H1 (cell line): ENCODE results near the gene SLC13A2. TPM values are rescaled to one million over a fixed set of nuclear protein-coding genes. Genes with fewer than 3 reads are reported as not detected.

Source experiments
- CTCF ChIA-PET: fragments of 300-600 bp; sonication (Branson Sonifier 250); formaldehyde crosslinking; loops from one replicate; lab custom pipeline; 2021; ENCODE audit not compliant: partially characterized antibody; lab: Charles Lee
- POLR2A ChIA-PET: fragments of 300-600 bp; sonication (Branson Sonifier 250); formaldehyde crosslinking; loops from one replicate; lab custom pipeline; 2021; ENCODE audit warnings: inconsistent platforms; ENCODE audit not compliant: partially characterized antibody; lab: Charles Lee
- DNase-seq, 2 experiments: peaks; one replicate each; pipeline versions ENCODE4 v3.0.0 to v3.0.0-alpha.2; 2010 to 2022; ENCODE audit warnings: low spot score in 2 of 2, low read depth in 1 of 2, mixed read lengths in 1 of 2
- FAIRE-seq: peaks from 2 replicates; lab custom pipeline; 2011; peaks lifted over from hg19 to GRCh38; lab: Jason Lieb, UNC
- H2AFZ ChIP-seq: 2 replicates; pipeline ENCODE4 v1.8.1; 2012; ENCODE audit warnings: low read length, inconsistent platforms
- H2AK5ac ChIP-seq: 2 replicates; pipeline ENCODE4 v1.6.1; 2013; ENCODE audit warnings: low read depth, low read length
- H2BK120ac ChIP-seq: replicated peaks from 2 replicates; pipeline ENCODE3; 2013; ENCODE audit warnings: low read depth, low read length, inconsistent platforms
- H2BK12ac ChIP-seq: 2 replicates; pipeline ENCODE4 v1.6.1; 2013; ENCODE audit warnings: low read depth, low read length
- H2BK15ac ChIP-seq: 2 replicates; pipeline ENCODE4 v1.6.1; 2013; ENCODE audit warnings: low read length
- H2BK20ac ChIP-seq: 2 replicates; pipeline ENCODE4 v1.6.1; 2013; ENCODE audit warnings: low read length
- H2BK5ac ChIP-seq: 2 replicates; pipeline ENCODE4 v1.6.1; 2013; ENCODE audit warnings: low read depth, low read length
- H3K14ac ChIP-seq: 2 replicates; pipeline ENCODE4 v1.6.1; 2013; ENCODE audit warnings: inconsistent platforms; ENCODE audit not compliant: insufficient read length
- H3K18ac ChIP-seq: 2 replicates; pipeline ENCODE4 v1.6.1; 2013; ENCODE audit warnings: low read length; ENCODE audit errors: extremely low read depth
- H3K23ac ChIP-seq: 2 replicates; pipeline ENCODE4 v1.6.1; 2013; ENCODE audit warnings: inconsistent platforms; ENCODE audit not compliant: insufficient read length
- H3K23me2 ChIP-seq: 2 replicates; pipeline ENCODE4 v1.6.1; 2013; ENCODE audit warnings: low read depth, low read length
- H3K27ac ChIP-seq: 2 replicates; pipeline ENCODE4 v1.6.1; 2011; ENCODE audit warnings: low read depth, low read length, inconsistent platforms
- H3K27me3 ChIP-seq, 4 experiments: replicated peaks in 1 of 4; 1 replicate in 1 of 4; 2 replicates in 3 of 4; pipeline versions ENCODE4 v1.6.1 to v1.8.1; 2011 to 2013; ENCODE audit warnings: low read length in 3 of 4, mild to moderate bottlenecking in 3 of 4, inconsistent platforms in 2 of 4, mixed read lengths in 2 of 4, moderate library complexity in 1 of 4; ENCODE audit not compliant: control insufficient read depth in 3 of 4, insufficient read depth in 3 of 4; ENCODE audit errors: extremely low read depth in 1 of 4
- H3K36me3 ChIP-seq, 4 experiments: 2 replicates each; pipeline versions ENCODE4 v1.6.1 to v1.8.1; 2011 to 2013; ENCODE audit warnings: mild to moderate bottlenecking in 4 of 4, low read length in 3 of 4, moderate library complexity in 2 of 4, control low read depth in 1 of 4, inconsistent platforms in 1 of 4; ENCODE audit not compliant: insufficient read depth in 4 of 4, control insufficient read depth in 2 of 4
- H3K4ac ChIP-seq: replicated peaks from 2 replicates; pipeline ENCODE3; 2013; ENCODE audit warnings: low read length, low read depth, mixed read lengths, inconsistent platforms; ENCODE audit not compliant: insufficient read length
- H3K4me1 ChIP-seq, 4 experiments: replicated peaks in 1 of 4; 1 replicate in 1 of 4; 2 replicates in 3 of 4; pipeline versions ENCODE4 v1.6.1 to v1.8.1; 2011 to 2013; ENCODE audit warnings: low read length in 3 of 4, inconsistent platforms in 2 of 4, mixed read lengths in 1 of 4; ENCODE audit not compliant: insufficient read depth in 4 of 4, control insufficient read depth in 3 of 4
- H3K4me2 ChIP-seq, 2 experiments: 2 replicates each; pipeline versions ENCODE4 v1.6.1 to v1.8.1; 2011 to 2013; ENCODE audit warnings: low read depth in 2 of 2, low read length in 2 of 2, control low read depth in 1 of 2, inconsistent platforms in 1 of 2, mild to moderate bottlenecking in 1 of 2; ENCODE audit not compliant: insufficient read depth in 1 of 2
- H3K4me3 ChIP-seq, 4 experiments: fragments of 200-600, 300-600 bp in 1 of 4; sonication (generic), shearing (Covaris generic), sonication (Bioruptor Twin) in 1 of 4; 2 replicates each; pipeline versions ENCODE4 v1.5.1 to v1.8.1; 2011 to 2016; ENCODE audit warnings: low read length in 4 of 4, low read depth in 3 of 4, control low read depth in 2 of 4, inconsistent platforms in 2 of 4, mild to moderate bottlenecking in 2 of 4, mixed read lengths in 1 of 4, moderate library complexity in 1 of 4; ENCODE audit not compliant: insufficient read depth in 2 of 4; ENCODE audit errors: extremely low read depth in 1 of 4
- H3K56ac ChIP-seq: replicated peaks from 2 replicates; pipeline ENCODE3; 2013; ENCODE audit warnings: low read depth, mild to moderate bottlenecking, mixed read lengths, low read length, inconsistent platforms; ENCODE audit not compliant: insufficient read length
- H3K79me1 ChIP-seq: 2 replicates; pipeline ENCODE4 v1.6.1; 2013; ENCODE audit warnings: low read depth, low read length, control low read depth
- H3K79me2 ChIP-seq, 2 experiments: 2 replicates each; pipeline versions ENCODE4 v1.6.1 to v1.8.1; 2012 to 2013; ENCODE audit warnings: low read length in 2 of 2, mild to moderate bottlenecking in 2 of 2, inconsistent platforms in 1 of 2; ENCODE audit not compliant: insufficient read depth in 2 of 2, control insufficient read depth in 1 of 2
- H3K9ac ChIP-seq, 4 experiments: replicated peaks in 1 of 4; 1 replicate in 1 of 4; 2 replicates in 3 of 4; pipeline versions ENCODE4 v1.6.1 to v1.8.1; 2011 to 2013; ENCODE audit warnings: low read depth in 3 of 4, low read length in 3 of 4, control low read depth in 2 of 4, mild to moderate bottlenecking in 2 of 4, moderate library complexity in 2 of 4, inconsistent platforms in 1 of 4; ENCODE audit errors: extremely low read depth in 1 of 4
- H3K9me3 ChIP-seq, 2 experiments: 2 replicates each; pipeline versions ENCODE4 v1.6.1 to v1.8.1; 2012 to 2013; ENCODE audit warnings: mild to moderate bottlenecking in 2 of 2, moderate library complexity in 2 of 2, control low read depth in 1 of 2, inconsistent platforms in 1 of 2, low read depth in 1 of 2, low read length in 1 of 2, mixed read lengths in 1 of 2; ENCODE audit not compliant: insufficient read depth in 2 of 2
- H4K20me1 ChIP-seq, 2 experiments: replicated peaks in 1 of 2; 2 replicates each; pipeline versions ENCODE3 to v1.8.1; 2011 to 2013; ENCODE audit warnings: inconsistent platforms in 2 of 2, low read length in 2 of 2, mild to moderate bottlenecking in 1 of 2; ENCODE audit not compliant: insufficient read depth in 2 of 2, control insufficient read depth in 1 of 2
- H4K5ac ChIP-seq: 2 replicates; pipeline ENCODE4 v1.6.1; 2013; ENCODE audit warnings: low read length, low read depth, mixed read lengths, inconsistent platforms; ENCODE audit not compliant: insufficient read length
- H4K8ac ChIP-seq: 2 replicates; pipeline ENCODE4 v1.8.0; 2013; ENCODE audit warnings: mild to moderate bottlenecking, moderate library complexity, low read length, inconsistent platforms; ENCODE audit not compliant: insufficient read depth; ENCODE audit errors: extremely low read depth
- H4K91ac ChIP-seq: replicated peaks from 2 replicates; pipeline ENCODE3; 2013; ENCODE audit warnings: low read length, mixed read lengths, inconsistent platforms; ENCODE audit not compliant: insufficient read length
- HDAC2 ChIP-seq, 2 experiments: fragments of 300-600 bp in 1 of 2; sonication (generic) in 1 of 2; IDR thresholded peaks; 2 replicates each; pipeline ENCODE4 v1.6.1; 2011 to 2012; ENCODE audit warnings: low read depth in 2 of 2, low read length in 2 of 2, mild to moderate bottlenecking in 2 of 2, moderate library complexity in 2 of 2, borderline replicate concordance in 1 of 2, inconsistent platforms in 1 of 2
- JUND ChIP-seq: IDR thresholded peaks from 2 replicates; pipeline ENCODE4 v1.6.1; 2011; ENCODE audit warnings: mild to moderate bottlenecking, improper control_type of control experiment, low read length
- KDM1A ChIP-seq: fragments of 200-600, 300-600 bp; sonication (generic); IDR thresholded peaks from 2 replicates; pipeline ENCODE4 v1.7.1; 2016; ENCODE audit warnings: mild to moderate bottlenecking, low read length, borderline replicate concordance
- RNF2 ChIP-seq: fragments of 200-900, 300-1000 bp; sonication (generic); IDR thresholded peaks from 2 replicates; pipeline ENCODE4 v1.7.1; 2016; ENCODE audit warnings: borderline replicate concordance, low read depth, mild to moderate bottlenecking, antibody characterized with exemption, low read length; ENCODE audit not compliant: poor library complexity, severe bottlenecking; ENCODE audit errors: missing control alignments
- SP4 ChIP-seq: IDR thresholded peaks from 2 replicates; pipeline ENCODE4 v1.6.1; 2012; ENCODE audit warnings: low read length, inconsistent platforms
- SUZ12 ChIP-seq: fragments of 200-600 bp; sonication (generic); IDR thresholded peaks from 2 replicates; pipeline ENCODE4 v1.6.1; 2012; ENCODE audit warnings: mild to moderate bottlenecking, inconsistent platforms, low read length, moderate library complexity, mixed read lengths
- TAF7 ChIP-seq: optimal IDR thresholded peaks from 2 replicates; pipeline ENCODE3; 2011; ENCODE audit warnings: low read depth, mild to moderate bottlenecking, inconsistent platforms, low read length, moderate library complexity, borderline replicate concordance
- TBP ChIP-seq: IDR thresholded peaks from 2 replicates; pipeline ENCODE4 v1.6.1; 2011; ENCODE audit warnings: low read depth, low read length, improper control_type of control experiment
- TCF12 ChIP-seq: IDR thresholded peaks from 2 replicates; pipeline ENCODE4 v1.6.1; 2011; ENCODE audit warnings: low read depth, mild to moderate bottlenecking, low read length
- TEAD4 ChIP-seq: IDR thresholded peaks from 2 replicates; pipeline ENCODE4 v1.6.1; 2012; ENCODE audit warnings: low read depth, low read length, inconsistent platforms, mixed read lengths
- WGBS, 2 experiments: shearing (Covaris generic) in 1 of 2; methylation state at CpG; one replicate each; pipeline versions ENCODE4 v1.1.6 to v1.1.7; 2013 to 2015; ENCODE audit warnings: low lambda C conversion rate in 2 of 2, mixed read lengths in 2 of 2, inconsistent platforms in 1 of 2, low coverage in 1 of 2, missing lambda C conversion rate in 1 of 2; ENCODE audit not compliant: insufficient replicate concordance in 2 of 2, insufficient coverage in 1 of 2, insufficient read length in 1 of 2; ENCODE audit errors: extremely low coverage in 1 of 2, missing lambda C conversion rate in 1 of 2; 5-methylcytosine and 5-hydroxymethylcytosine counted together
- polyA plus RNA-seq, 7 experiments: library from polyadenylated mRNA; depleted of rRNA in 3 of 7; stranded (reverse) in 5 of 7; unstranded in 2 of 7; fragments of >200 nt in 5 of 7; fragments of 200-250 nt in 2 of 7; gene quantifications; 1 replicate in 5 of 7; 2 replicates in 1 of 7; 4 replicates in 1 of 7; pipeline versions ENCODE4 v1.2.1 to v1.2.3, GENCODE V29; 2011 to 2013; ENCODE audit warnings: missing spikeins in 2 of 7, mixed read lengths in 2 of 7
- total RNA-seq: library from RNA; stranded (reverse); fragmentation: NEBNext Ultra II Directional; extraction: Animal tissue kit (Norgen Biotek cat#: 25700); gene quantifications from 2 replicates; pipeline ENCODE4 v1.2.1, GENCODE V29; 2021

Gene SLC13A2
- total and polyA plus RNA-seq, 2 of the 8 experiments (the other 6 are each of a cell fraction or from before 2014, with no cell fraction given), result not detected

GRCh38 chr17:28492352-28493310, 19.2 kb downstream of the SLC13A2 start:
- Histone ChIP-seq H3K27me3 (no peaks in the 10 kb centered on the region), H3K18ac (no peak overlapping the region), H3K23ac (no peak overlapping the region), H2AFZ (no peak overlapping the region), H3K4me2 (no peak overlapping the region), H3K14ac (no peak overlapping the region), H4K8ac (no peak overlapping the region), H3K4ac (no peak overlapping the region), H3K4me1 (peaks cover 0 to 5% (median 2%) of the 10 kb centered on the region in 4 experiments; a peak in 5 of 7 replicates), H3K9me3 (no peaks in the 10 kb centered on the region), H4K20me1 (no peaks in the 10 kb centered on the region), H3K36me3 (no peaks in the 10 kb centered on the region), H4K5ac (no peak overlapping the region), H3K9ac (no peak overlapping the region), H2BK12ac (no peak overlapping the region), H2BK120ac (no peak overlapping the region), H4K91ac (no peak overlapping the region), H3K79me1 (no peaks in the 10 kb centered on the region), H3K79me2 (no peaks in the 10 kb centered on the region), H2AK5ac (no peak overlapping the region), H2BK15ac (no peak overlapping the region), H3K56ac (no peak overlapping the region), H3K4me3 (no peak overlapping the region), H3K27ac (no peak overlapping the region), H2BK5ac (no peak overlapping the region), H2BK20ac (no peak overlapping the region), H3K23me2 (no peaks in the 10 kb centered on the region)
- no peak for TF ChIP-seq TBP
- no peak for TF ChIP-seq SP4
- no peak for TF ChIP-seq TEAD4
- TF ChIP-seq TCF12, result no peak
- no peak for TF ChIP-seq JUND
- no peak for TF ChIP-seq SUZ12
- no peak for TF ChIP-seq KDM1A
- no peak for TF ChIP-seq TAF7
- no peak for TF ChIP-seq RNF2
- TF ChIP-seq HDAC2 (IDR thresholded peaks at IDR 0.05; ENCODE audit: borderline replicate concordance in 1 of 2, low read depth in 2 of 2, low read length in 2 of 2), result no peak
- FAIRE-seq (no peak), DNase-seq (no peak)
- 85% methylated on average over 4 of the region's 4 CpGs; no CpG with 5 or more reads in 1 of the 2 experiments for WGBS, 2 experiments
- ChIA-PET POLR2A (interaction anchor here (0.7 to 1.5 kb wide), 3 partner anchors 10 to 78 kb away, joined by 3 to 4 read pairs (median 4); partner anchors contain the start of gene PIGS), CTCF (interaction anchor here (0.9 to 21.4 kb wide), 10 partner anchors 7 to 78 kb away, joined by 3 to 547 read pairs (median 4); no protein-coding TSS in a partner anchor)
